Measurements from ENCODE around the gene TTC6. TPM values are rescaled to one million over a fixed set of nuclear protein-coding genes. Genes with fewer than 3 reads are reported as not detected.

Gene TTC6
- polyA plus RNA-seq, 3 donors: not detected

- Mint-ChIP-seq H3K27ac (no peak overlapping the region), H3K4me3 (no peak overlapping the region), H3K36me3 (no peaks in the 10 kb centered on the region), H3K4me1 (no peaks in the 10 kb centered on the region), H3K27me3 (ENCODE audit: low read depth in 3 of 3) (peaks cover 0 to 2% (median 2%) of the 10 kb centered on the region in 3 donors), H3K9me3 (peaks cover 0 to 3% (median 0%) of the 10 kb centered on the region in 7 donors)
- no peak for TF ChIP-seq CTCF (IDR thresholded peaks at IDR 0.05)
- Histone ChIP-seq H3K4me2 (replicated peaks; ENCODE audit: extremely low read depth, low read length, poor library complexity, severe bottlenecking) (no peak overlapping the region), H3K27me3 (ENCODE audit: control insufficient read depth in 2 of 2, insufficient read depth in 2 of 2, low read length in 2 of 2) (no peaks in the 10 kb centered on the region), H2AFZ (ENCODE audit: insufficient read depth, low read depth, low read length, poor library complexity, severe bottlenecking) (no peak overlapping the region), H3K9me3 (replicated peaks in 1 of 2; ENCODE audit: control insufficient read depth in 1 of 2, insufficient read depth in 1 of 2, low read length in 2 of 2) (no peaks in the 10 kb centered on the region), H3K4me3 (replicated peaks in 1 of 3; ENCODE audit: low read depth in 2 of 3, low read length in 3 of 3) (no peak overlapping the region), H4K20me1 (ENCODE audit: insufficient read depth, low read length) (no peaks in the 10 kb centered on the region), H3K4me1 (ENCODE audit: control insufficient read depth in 1 of 2, insufficient read depth in 2 of 2, low read length in 2 of 2) (no peaks in the 10 kb centered on the region), H3K36me3 (replicated peaks in 1 of 2; ENCODE audit: control insufficient read depth in 1 of 2, insufficient read depth in 2 of 2, low read length in 2 of 2) (no peaks in the 10 kb centered on the region), H3K27ac (ENCODE audit: low read depth in 1 of 2, low read length in 2 of 2) (no peak overlapping the region), H3K79me2 (ENCODE audit: insufficient read depth, low read length) (no peaks in the 10 kb centered on the region), H3K9ac (ENCODE audit: insufficient read depth, low read length, poor library complexity, severe bottlenecking) (no peak overlapping the region)
- DNase-seq: no peak
- intact Hi-C loops (cut with micrococcal nuclease): no loop called here
- no CpG with 5 or more reads among the region's 4 CpGs for WGBS (ENCODE audit: insufficient coverage)
Measured at GRCh38 chr14:37643701-37644100, 48.3 kb downstream of the TTC6 start.

Other genes with a start within 250 kb of the TTC6 start
- under 1 TPM in 1 of 3 donors, not detected in 2; 0.09 TPM for gene FOXA1, start 380 bp upstream of the TTC6 start, polyA plus RNA-seq

Measured in CD14-positive monocyte (primary cell).